Measurements from ENCODE around the gene LY6G5B. TPM values are rescaled to one million over a fixed set of nuclear protein-coding genes. Genes with fewer than 3 reads are reported as not detected.

Gene LY6G5B
- total and polyA plus RNA-seq, 2 donors (not counting 3 experiments of a cell fraction or from before 2014, with no cell fraction given): 15.4 to 25.0 TPM

DNA sequence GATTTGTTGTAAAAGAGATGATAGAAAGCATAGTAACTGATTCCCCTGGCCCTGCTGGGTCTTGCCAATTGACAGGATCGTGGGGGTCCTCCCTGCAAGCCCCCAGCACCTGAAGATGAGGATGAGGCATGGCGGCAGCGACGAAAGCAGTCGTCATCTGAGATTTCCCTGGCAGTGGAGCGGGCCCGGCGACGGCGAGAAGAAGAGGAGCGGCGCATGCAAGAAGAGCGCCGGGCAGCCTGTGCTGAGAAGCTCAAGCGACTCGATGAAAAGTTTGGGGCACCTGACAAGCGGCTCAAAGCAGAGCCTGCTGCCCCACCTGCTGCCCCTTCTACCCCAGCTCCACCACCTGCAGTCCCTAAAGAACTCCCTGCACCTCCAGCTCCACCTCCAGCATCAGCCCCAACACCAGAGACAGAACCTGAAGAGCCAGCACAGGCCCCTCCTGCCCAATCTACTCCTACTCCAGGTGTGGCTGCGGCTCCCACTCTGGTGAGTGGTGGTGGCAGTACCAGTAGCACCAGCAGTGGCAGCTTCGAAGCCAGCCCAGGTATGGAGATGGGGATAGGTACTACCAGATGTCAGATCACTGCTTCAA lies 42.0 kb upstream of the LY6G5B start:
- Histone ChIP-seq H3K27me3 (ENCODE audit: control insufficient read depth in 2 of 2, insufficient read depth in 2 of 2, low read length in 2 of 2) (no peaks in the 10 kb centered on the region), H3K9me3 (replicated peaks; ENCODE audit: control insufficient read depth, insufficient read depth, low read length) (no peaks in the 10 kb centered on the region), H3K4me2 (ENCODE audit: insufficient read depth, low read length) (no peak overlapping the region), H3K4me1 (ENCODE audit: control insufficient read depth, extremely low read depth, insufficient read depth, low read length) (peaks cover under 1% of the 10 kb centered on the region), H2AFZ (ENCODE audit: low read depth, low read length) (no peak overlapping the region), H3K27ac (ENCODE audit: insufficient read depth, low read depth, low read length) (no peak overlapping the region), H3K36me3 (ENCODE audit: control insufficient read depth in 2 of 2, extremely low read depth in 1 of 2, insufficient read depth in 2 of 2, low read length in 2 of 2) (peaks cover 48 to 80% of the 10 kb centered on the region in 2 experiments), H3K9me1 (replicated peaks; ENCODE audit: control insufficient read depth, extremely low read depth, insufficient read depth, low read length) (no peaks in the 10 kb centered on the region), H3K79me2 (ENCODE audit: control insufficient read depth, insufficient read depth, low read length) (peaks cover 54% of the 10 kb centered on the region), H3K9ac (replicated peaks; ENCODE audit: extremely low read depth, insufficient read depth, low read length) (no peak overlapping the region), H3K4me3 (replicated peaks in 1 of 3; ENCODE audit: insufficient read depth in 1 of 3, low read depth in 1 of 3, low read length in 3 of 3) (no peak overlapping the region), H4K20me1 (replicated peaks; ENCODE audit: control insufficient read depth, extremely low read depth, insufficient read depth, low read length) (no peaks in the 10 kb centered on the region)
- no peak for TF ChIP-seq JUN (IDR thresholded peaks at IDR 0.05; ENCODE audit: borderline replicate concordance, insufficient read depth, insufficient read length, low read depth)
- no peak for TF ChIP-seq FOS (IDR thresholded peaks at IDR 0.05; ENCODE audit: borderline replicate concordance, insufficient read depth, low read length)
- TF ChIP-seq GATA2 (IDR thresholded peaks at IDR 0.05; ENCODE audit: insufficient read depth, insufficient read length, low read depth, low read length): no peak
- TF ChIP-seq POLR2A (IDR thresholded peaks at IDR 0.05; ENCODE audit: low read depth, low read length): no peak
- TF ChIP-seq CTCF (IDR thresholded peaks at IDR 0.05; ENCODE audit: extremely low read depth in 1 of 2, insufficient read depth in 1 of 2, low read depth in 1 of 2, low read length in 2 of 2): no peak
- TF ChIP-seq, protein P1, sequence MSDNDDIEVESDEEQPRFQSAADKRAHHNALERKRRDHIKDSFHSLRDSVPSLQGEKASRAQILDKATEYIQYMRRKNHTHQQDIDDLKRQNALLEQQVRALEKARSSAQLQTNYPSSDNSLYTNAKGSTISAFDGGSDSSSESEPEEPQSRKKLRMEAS (IDR thresholded peaks at IDR 0.05; ENCODE audit: insufficient read depth, insufficient read length): no peak
- no peak for TF ChIP-seq POLR2AphosphoS5 (IDR thresholded peaks at IDR 0.05; ENCODE audit: insufficient read depth, low read depth, low read length)
- no peak for TF ChIP-seq MYC (IDR thresholded peaks at IDR 0.05; ENCODE audit: low read depth, low read length)
- TF ChIP-seq EZH2 (IDR thresholded peaks at IDR 0.05; ENCODE audit: borderline replicate concordance, low read depth, low read length, severe bottlenecking): no peak
- no TSS peak for BruUV-seq (replicated peaks)
- CTCF ChIA-PET: interaction anchor here (1.2 to 2.4 kb wide), 2 partner anchors 11 to 24 kb away, joined by 4 to 5 read pairs; partner anchors contain the start of gene BAG6
- no peak for DNase-seq (ENCODE audit: low read depth, low spot score)
- dilution Hi-C loops (cut with MboI; ENCODE audit: extremely low pct_ligation_motif_present, low sequenced_read_pairs) (no loop called here), intact Hi-C loops (cut with micrococcal nuclease) (no loop called here)
- FAIRE-seq: no peak
- POLR2A ChIA-PET: no interaction called here
